LNCAP (cell line): ENCODE data around the gene NT5M.

Experiments
- TF ChIP-seq, protein P1 (sequence below): fragments of 450-650 bp; IDR thresholded peaks from 2 replicates; pipeline ENCODE4 v1.5.1; 2017; ENCODE audit warnings: mild to moderate bottlenecking

The NT5M gene

DNA sequence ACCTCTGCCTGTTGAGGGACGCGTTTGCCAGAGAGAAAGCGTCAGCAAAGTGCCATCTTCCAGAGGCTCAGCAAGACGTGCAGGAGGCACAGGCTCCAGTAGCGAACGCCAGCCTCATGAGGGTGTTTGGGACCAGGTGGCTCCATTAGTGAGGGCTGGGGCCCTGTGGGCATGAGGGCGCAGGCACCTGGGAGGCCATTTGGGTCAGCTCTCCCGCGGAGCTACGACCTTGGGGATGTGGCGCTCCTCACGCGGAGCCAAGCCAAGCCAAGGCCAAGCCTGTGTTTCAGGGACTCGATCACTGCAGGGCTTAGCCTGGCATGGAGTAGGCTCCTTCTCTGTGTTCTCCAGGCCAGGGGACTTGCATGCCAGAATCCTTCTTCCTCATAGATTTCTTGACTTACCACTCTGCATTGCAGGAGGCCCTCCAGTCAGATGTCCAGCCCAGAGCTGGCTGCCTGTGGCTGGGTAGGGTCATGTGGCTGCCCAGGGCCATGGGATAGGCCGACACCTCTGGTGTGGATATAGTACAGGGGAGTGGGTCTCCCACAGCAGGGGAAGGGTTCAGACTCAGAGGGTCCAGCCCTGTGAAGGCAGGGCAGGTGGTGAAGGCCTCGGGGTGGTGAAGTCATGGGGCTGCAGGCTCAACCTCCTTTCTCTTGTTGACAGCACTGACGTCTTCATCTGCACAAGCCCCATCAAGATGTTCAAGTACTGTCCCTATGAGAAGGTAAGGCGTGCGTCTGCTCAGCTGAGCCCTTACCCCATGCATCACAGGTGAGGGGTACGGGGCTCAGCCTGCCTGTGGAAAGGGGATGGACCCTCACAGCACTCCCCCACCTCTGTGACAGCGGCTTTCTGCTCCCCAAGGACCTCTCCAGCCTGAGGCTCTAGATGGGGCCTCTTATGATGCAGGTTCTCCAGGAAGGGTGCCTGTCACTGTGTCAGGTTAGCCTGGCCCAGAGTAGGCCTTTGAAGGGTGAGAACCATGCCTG is 19.6 kb downstream of the NT5M start:
- TF ChIP-seq, protein P1, sequence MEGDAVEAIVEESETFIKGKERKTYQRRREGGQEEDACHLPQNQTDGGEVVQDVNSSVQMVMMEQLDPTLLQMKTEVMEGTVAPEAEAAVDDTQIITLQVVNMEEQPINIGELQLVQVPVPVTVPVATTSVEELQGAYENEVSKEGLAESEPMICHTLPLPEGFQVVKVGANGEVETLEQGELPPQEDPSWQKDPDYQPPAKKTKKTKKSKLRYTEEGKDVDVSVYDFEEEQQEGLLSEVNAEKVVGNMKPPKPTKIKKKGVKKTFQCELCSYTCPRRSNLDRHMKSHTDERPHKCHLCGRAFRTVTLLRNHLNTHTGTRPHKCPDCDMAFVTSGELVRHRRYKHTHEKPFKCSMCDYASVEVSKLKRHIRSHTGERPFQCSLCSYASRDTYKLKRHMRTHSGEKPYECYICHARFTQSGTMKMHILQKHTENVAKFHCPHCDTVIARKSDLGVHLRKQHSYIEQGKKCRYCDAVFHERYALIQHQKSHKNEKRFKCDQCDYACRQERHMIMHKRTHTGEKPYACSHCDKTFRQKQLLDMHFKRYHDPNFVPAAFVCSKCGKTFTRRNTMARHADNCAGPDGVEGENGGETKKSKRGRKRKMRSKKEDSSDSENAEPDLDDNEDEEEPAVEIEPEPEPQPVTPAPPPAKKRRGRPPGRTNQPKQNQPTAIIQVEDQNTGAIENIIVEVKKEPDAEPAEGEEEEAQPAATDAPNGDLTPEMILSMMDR = no peak

DNA sequence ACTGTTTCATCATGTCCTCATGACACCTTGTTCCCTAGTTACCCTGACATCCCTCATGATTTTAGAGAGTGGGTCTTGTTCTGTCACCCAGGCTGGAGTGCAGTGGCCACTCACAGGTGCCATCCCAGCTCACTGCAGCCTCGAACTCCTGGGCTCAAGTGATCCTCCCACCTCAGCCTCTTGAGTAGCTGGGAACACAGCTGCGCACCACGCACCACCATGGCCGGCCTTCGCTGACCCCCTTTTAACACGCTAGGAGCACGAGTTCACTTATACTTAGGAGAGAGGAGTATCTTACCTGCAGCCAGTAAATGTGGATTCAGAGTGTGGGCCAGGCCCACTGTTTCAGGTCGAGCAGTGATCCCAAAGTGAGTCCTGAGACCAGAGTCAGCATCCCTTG is 21.4 kb downstream of the NT5M start:
- TF ChIP-seq, protein P1 = no peak

DNA sequence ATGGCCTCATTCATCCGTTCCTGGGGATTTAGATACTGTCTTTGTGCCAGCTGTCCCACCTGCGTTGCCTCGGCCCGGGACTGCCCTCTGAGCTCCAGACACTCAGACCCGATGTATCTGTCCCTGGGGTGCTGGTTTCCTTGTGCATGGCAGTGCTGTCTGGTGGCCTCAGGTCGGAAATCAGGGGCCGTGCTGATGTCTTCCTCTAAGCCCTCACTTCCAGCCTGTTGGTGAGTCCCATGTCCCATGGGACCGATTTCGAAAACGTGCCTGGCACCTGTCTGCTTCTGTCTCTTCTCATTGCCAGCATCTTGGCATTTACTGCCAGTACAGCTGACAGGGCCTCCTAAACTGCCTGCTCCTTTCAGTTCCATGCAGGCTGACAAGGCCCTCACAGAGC is 22.1 kb downstream of the NT5M start:
- TF ChIP-seq, protein P1 = no peak

DNA sequence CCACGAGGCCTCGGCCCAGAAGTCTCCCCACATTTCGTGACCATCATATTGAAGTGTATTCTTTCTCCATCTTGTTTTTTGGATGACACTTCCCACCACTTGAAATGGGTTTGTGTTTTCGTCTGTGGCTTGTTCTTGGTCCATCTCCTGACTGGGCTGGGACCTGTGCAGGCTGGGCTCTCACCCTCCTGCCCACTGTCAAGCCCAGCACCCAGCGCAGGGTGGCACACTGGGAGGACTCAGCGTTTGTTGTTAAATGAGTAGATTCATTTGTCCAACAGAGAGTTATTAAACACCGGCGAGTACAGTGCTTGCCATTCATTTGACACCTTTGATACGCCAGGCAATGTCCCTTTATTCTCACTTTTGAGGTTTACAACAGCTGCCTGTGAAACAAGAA is 22.6 kb downstream of the NT5M start:
- TF ChIP-seq, protein P1 = no peak

DNA sequence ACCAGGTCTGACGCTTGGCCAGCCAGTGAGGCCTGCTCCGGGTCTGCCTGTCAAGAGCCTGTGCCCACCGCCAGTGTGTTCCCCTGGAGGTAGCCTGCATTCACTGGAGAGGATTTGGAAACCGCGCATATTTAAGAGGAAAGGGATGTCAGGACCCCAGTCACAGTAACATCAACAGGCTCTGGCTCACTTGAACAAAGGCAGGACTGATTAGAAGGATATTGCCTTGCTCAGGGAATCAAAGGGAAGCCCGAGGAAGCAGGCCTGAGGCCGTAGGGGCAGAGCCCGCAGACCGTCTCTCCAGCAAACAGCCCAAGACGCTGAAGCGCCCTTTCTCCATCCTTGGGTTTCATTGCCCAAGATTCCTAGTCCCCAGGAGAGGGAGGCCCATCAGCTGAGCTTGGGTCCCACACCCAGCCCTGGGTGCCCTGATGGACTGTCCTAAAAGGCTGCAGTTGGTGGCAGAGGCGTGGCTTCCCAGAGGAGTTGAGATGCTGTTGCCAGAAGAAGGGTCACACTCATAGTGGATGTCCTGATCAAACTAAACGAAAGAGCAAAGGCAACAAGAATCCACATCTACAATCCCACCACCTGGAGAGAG is 23.2 kb downstream of the NT5M start:
- TF ChIP-seq, protein P1 = no peak

DNA sequence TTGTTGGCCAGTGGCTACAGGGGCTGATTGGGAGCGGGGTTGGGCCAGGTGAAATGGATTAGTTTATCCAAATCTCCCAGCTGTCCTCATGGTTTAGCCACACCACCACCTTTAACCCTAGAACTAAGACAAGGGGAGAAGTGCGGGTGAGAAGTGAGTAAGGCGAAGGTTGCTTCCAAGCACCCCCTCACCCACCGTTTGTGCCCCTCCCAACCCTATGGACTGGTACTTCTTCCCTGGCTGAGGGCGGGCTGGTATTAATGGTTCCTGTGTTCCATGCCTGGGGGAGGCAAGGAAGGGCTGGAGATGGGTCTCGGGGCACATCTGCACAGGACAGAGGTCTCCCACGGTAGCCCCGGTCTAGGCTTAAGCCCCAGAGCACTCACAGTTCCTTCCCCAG is 25.1 kb downstream of the NT5M start:
- TF ChIP-seq, protein P1 = no peak

DNA sequence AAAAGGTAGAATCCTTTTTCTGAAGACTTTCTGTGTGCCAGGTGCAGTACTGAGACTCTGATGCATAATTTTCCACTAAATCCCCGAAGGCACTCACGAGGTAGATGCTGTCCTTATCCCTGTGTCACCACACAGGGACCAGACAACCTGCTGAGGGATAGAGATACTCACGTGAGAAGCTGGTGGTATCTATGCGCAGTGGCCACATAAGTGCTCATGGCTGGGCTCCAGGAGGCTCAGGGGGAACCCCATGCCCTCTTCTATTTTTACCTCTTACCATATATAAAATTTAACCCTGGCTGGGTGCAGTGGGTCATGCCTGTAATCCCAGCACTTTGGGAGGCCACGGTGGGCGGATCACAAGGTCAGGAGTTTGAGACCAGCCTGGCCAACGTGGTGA is 38.3 kb downstream of the NT5M start:
- TF ChIP-seq, protein P1 = no peak
